NOMO-1 (cell line): ENCODE data around the gene CLEC9A.
"Not testable (repeated sequence)": the region's sequence is repeated elsewhere in the genome, so short reads cannot be mapped to it uniquely, and the experiment has no call there.

ENCODE experiments used
- DNase-seq, 2 experiments: peaks; one replicate each; lab custom pipeline; 2025; ENCODE audit not compliant: unreplicated experiment in 2 of 2; lab: John Stamatoyannopoulos, UW

CLEC9A gene

GRCh38 chr12:10030446-10030845, at the start of gene CLEC9A:
CLEC9A (plus strand) TSS chr12:10030682; CDS start chr12:10052688, 22,006 bp downstream.
- peak; percentile 49 to 55 for DNase-seq

- DNase-seq = peak in 1 of 2 experiments; percentile 63
Measured at GRCh38 chr12:9991876-9992275, 38.6 kb upstream of the CLEC9A start.

- peak in 1 of 2 experiments; percentile 70 for DNase-seq
Measured at GRCh38 chr12:9992296-9992695, 38.2 kb upstream of the CLEC9A start.

DNA sequence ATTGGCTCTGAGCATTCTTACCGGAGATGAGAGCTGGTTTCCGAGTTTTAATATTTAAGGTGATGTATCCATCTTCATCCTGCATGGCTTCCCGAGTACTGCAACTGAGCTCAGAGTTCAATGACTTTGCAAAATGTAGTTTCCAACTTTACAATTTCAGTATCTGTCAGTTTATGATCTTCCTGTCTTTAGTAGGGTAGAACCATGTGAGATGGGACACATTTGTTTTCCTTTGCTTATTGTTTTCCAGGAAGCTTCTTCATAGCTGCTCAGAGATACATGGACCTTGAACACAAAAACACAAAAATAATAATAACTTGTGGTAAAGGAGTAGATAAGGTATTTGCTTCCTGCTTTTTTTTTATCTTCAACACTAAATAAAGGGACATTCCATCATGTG, 31.5 kb upstream of the CLEC9A start, which contains the start of gene CLEC1B:
Gene CLEC1B (minus strand): TSS at position 106 of the 400 bp plus-strand sequence. CDS start 21 bp downstream, at position 85.
- DNase-seq = no peak

- no peak for DNase-seq
Measured at GRCh38 chr12:10001171-10001776, 29.2 kb upstream of the CLEC9A start.

GRCh38 chr12:10012630-10013330, 17.7 kb upstream of the CLEC9A start:
- no peak for DNase-seq

DNA sequence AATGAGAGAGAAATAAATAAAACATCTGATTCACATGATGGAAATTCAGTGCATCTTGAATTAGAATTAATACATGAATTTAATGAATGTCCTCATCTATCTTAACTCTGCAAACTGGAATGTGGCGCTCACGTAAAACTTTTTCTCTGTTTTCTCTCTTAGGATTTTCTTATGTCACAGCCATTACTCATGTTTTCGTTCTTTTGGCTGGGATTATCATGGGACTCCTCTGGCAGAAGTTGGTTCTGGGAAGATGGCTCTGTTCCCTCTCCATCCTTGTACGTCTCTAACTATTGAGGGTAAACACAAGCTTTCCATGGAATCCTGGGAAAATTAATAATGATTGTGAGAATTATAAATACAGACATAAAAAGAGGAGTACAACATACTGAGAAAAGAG, 15.0 kb upstream of the CLEC9A start:
- DNase-seq = no peak

DNA sequence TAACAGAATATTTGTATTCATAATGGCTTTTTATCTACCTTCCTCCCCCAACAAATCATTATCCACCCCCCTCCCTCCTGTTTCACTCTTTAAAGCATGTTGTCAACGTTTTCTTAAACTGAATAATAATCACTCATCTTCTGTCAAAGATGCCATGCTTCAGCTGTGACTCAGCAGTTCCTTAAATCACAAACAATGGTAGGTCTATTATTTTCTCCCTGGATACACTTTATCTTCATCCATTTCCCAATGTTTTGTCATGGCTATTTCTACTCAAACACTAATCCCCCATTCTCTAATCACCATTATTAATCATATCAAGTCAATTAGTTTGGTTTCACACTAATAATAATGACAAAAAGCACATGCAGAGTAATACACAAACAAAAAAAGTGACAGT, 13.6 kb upstream of the CLEC9A start:
- DNase-seq = peak in 1 of 2 experiments; percentile 19

DNA sequence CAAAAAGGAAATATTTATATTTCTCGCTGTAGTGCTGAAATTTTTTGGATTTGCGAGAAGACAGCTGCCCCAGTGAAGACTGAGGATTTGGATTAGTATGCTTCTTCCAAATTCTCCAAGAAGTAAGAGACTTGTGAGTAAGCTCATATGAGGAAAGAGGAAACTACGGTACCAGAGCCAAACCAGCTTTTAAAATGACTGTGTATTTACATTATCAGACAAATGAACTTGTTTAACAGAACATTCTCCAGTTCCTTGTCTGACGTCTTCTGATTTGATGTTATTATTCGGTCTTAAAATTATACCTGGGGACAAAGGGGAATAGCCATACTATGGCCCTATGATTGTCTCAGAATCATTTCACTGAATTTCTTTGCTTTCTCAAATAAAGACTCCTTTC, 12.1 kb upstream of the CLEC9A start:
- no peak for DNase-seq

DNA sequence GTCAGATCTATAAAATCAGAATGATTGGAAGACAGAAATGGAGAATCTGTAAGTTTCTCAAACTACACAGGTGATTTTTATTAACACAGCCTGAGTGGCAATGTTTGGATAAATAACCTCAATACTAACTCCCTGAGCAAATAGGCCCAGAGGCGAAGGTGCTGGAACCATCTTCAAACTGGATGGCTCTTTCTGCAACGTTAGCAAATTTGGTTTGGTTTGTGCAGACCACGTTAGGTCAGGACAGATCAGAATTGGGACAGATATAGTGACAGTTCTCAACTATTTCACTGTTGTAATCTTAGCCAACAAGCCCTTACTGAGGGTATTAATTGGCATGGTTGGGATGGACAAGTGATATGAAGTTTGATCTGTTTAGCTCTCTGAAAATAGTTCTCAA, 9.1 kb upstream of the CLEC9A start:
- no peak for DNase-seq

GRCh38 chr12:10025236-10025635, 5.2 kb upstream of the CLEC9A start:
- no peak for DNase-seq

GRCh38 chr12:10026666-10027065, 3.8 kb upstream of the CLEC9A start:
- not testable (repeated sequence) for DNase-seq

DNA sequence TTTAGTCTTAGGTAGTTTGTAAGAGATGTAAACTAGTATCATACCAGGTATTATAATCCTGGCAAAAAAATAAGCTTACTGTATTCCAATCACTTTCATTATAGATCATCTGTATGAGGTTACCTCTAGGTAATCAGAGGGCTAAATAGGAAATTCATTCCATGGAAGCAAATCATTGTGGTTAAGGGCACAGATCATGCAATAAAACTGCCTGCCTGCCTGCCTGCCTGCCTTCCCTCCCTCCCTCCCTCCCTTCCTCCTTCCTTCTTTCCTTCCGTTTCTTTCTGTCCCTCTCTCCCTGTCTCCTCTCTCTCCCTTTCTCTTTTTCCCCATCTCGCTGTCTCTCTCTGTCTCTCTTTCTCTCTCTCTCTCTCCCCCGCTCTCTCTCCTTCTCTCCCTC, 3.2 kb upstream of the CLEC9A start:
- no peak for DNase-seq

DNA sequence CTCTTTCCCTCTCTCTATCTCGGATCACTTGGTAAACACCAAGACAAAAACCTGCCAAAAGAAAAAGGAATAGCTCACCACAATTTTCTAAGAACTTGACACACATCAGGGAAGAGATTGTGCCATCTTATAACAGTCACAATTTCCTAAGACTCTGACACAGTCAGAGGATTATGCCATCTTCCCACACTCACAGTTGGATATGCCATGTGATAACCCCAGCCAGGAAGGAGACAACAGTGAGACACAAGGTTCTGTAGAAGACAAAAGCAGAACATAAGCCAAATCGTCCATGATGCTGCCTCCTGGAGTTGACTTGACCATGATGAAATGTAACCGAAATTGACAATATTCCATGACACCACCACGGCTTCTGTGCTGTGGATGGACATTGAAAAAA, 2.8 kb upstream of the CLEC9A start:
- DNase-seq = peak; percentile 73 to 86

DNA sequence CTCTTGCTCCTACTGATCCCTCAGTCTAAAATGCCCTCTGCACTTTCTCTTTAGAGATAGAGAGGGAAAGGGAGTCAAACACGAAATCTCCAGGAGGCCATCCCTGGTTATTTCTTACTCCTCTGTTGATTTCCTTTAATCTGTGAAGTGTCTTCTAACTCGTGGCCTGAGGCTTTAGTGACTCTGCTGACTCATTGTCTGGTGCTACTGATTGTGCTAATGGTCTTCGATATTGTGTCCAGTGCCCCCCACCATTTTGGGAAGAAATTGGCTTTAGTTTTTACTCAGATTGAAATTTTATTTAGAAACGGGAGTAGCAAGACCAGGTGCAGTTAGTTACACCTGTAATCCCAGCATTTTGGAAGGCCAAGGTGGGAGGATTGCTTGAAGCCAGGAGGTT, 839 bp downstream of the CLEC9A start:
- peak; percentile 21 to 31 for DNase-seq

DNA sequence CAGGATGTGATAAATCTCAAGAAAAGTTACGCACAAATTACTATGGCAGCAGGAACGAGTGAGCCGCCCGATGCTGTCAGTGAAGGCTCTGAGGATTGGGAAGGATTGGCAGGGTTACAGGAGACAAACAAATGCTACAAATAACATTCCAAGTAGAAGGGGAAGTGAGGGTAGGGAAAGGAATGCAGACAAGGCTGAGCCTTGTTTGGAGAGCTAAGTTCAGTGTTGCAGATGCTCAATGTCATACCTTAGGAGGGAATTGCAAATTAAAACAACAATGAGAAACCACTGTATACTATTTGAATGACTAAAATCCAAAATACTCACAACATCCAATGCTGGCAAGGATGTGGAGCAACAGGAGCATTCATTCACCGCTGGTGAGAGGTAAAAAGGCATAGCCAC, 1.3 kb downstream of the CLEC9A start:
- DNase-seq = peak in 1 of 2 experiments; percentile 27

GRCh38 chr12:10033783-10034545, 3.5 kb downstream of the CLEC9A start:
- peak in 1 of 2 experiments; percentile 22 for DNase-seq

GRCh38 chr12:10042167-10042566, 11.7 kb downstream of the CLEC9A start:
- no peak for DNase-seq

DNA sequence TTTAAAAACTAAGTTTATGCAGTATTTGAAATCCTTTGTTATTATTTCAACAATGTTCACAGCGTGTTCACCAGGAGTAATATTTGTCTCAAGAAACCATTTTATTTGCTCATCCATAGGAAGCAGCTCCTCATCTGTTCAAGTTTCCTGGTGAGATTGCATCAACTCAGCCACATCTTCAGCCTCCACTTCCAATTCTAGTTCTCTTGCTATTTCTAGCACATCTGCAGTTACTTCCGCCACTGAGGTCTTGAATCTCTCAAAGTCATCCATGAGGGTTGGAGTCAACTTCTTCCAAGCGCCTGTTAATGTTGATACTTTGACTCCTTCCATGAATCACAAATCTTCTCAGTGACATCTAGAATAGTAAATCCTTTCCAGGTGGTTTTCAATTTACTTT, 18.0 kb downstream of the CLEC9A start:
- DNase-seq = peak; percentile 7 to 50

DNA sequence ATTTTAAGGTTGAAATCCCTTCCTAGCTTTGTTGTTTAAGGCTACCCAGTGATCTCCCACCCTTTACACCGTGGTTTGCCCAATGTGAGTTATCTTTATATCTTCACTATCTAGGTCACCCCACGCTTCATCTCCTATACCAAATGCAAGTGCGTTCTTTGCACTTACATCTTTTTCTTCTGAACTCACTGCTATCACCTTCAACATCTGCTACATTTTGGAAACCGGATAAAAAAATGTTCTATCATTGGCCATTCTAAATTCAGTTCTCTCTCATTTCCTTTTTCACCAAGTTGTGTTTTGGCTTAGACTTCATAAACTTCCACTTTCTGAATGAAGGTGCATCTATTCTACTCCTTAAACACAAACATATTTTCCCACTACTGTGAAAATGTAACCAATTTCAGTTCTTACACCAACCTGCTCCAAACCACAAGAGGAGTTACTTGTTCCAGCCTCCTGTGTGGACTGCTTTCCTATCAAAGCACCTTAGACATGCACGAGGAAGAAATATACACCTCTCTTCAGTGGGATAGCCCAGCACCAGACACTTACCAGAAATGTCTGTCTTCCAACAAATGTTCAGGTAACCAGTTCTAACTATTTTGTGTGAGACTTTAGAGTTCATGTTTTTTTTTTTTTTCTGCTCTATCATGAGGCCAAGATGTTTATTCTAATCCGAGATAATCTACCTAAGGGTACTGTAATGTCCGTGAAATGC, 21.9 kb downstream of the CLEC9A start:
- peak in 1 of 2 experiments; percentile 18 for DNase-seq

DNA sequence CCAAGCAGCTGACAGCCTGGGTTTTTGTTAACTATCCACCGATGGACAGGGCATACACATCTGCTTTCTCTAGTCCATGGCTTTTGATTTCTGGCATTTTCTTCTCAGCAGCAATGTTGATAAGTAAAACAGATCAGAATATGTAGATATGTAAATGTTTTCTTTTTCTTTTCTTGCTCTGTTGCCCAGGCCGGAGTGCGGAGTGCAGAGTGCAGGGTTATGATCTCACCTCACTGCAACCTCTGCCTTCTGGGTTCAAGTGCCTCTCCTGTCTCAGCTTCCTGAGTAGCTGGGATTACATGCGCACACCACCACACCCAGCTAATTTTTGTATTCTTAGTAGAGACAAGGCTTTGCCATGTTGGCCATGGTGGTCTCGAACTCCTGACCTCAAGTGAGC, 27.9 kb downstream of the CLEC9A start:
- DNase-seq = no peak
